Fibroblast of lung (primary cell): ENCODE measurements around the gene SLC35A4.

Experiments
- CTCF ChIP-seq, 2 donors: IDR thresholded peaks in 1 of 2; conservative IDR thresholded peaks in 1 of 2; 1 replicate in 1 of 2; 2 replicates in 1 of 2; pipeline ENCODE4 v1.5.1; 2011 to 2012; ENCODE audit warnings: low read length in 2 of 2, control low read depth in 1 of 2, inconsistent platforms in 1 of 2, low read depth in 1 of 2, mild to moderate bottlenecking in 1 of 2
- EZH2 ChIP-seq: IDR thresholded peaks from 2 replicates; pipeline ENCODE4 v1.5.1; 2012; ENCODE audit warnings: low read length, control low read depth, mild to moderate bottlenecking; ENCODE audit errors: missing control alignments

DNA sequence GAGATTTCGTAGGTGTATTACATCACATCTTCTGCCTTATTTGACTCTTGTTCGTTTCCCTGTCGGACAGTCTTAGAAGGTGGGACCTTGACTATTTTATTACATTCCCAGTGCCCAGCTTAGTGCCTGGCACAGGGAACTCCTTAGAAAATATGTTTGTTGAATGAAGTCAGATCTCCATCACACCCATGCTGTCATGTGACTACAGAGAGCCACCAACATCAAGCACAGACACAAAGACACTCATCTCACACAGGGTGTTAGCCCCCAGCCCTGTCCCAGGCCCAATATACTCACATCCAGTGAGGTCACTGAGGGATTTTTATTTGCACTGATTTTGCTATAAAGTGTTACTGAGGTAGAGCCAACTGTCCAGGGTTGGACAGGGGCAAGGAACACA lies 6.7 kb upstream of the SLC35A4 start:
- TF ChIP-seq CTCF (conservative IDR thresholded peaks at IDR 0.05 in 1 of 2, IDR thresholded peaks at IDR 0.05 in 1 of 2; ENCODE audit: low read depth in 1 of 2, low read length in 2 of 2): no peak
- no peak for TF ChIP-seq EZH2
